Astrocyte of the cerebellum (primary cell): ENCODE measurements around the gene TMCO6.
"Not testable (repeated sequence)": the region's sequence is repeated elsewhere in the genome, so short reads cannot be mapped to it uniquely, and the experiment has no call there.

Experiments used
- DNase-seq: peaks from one replicate; pipeline ENCODE4 v3.0.0-alpha.2; 2011; ENCODE audit warnings: low read depth
- H3K4me3 ChIP-seq: 2 replicates; pipeline ENCODE4 v1.5.1; 2011; ENCODE audit warnings: mild to moderate bottlenecking, low read depth, low read length, moderate library complexity
- CTCF ChIP-seq: IDR thresholded peaks from 2 replicates; pipeline ENCODE4 v1.5.1; 2012; ENCODE audit warnings: low read length, low read depth, moderate library complexity, mild to moderate bottlenecking; ENCODE audit errors: missing control alignments
- in situ Hi-C: cut with HindIII; loops from 2 replicates; pipeline ENCODE4 v1.10.0; 2017; ENCODE audit warnings: low sequenced_read_pairs

Gene TMCO6

DNA sequence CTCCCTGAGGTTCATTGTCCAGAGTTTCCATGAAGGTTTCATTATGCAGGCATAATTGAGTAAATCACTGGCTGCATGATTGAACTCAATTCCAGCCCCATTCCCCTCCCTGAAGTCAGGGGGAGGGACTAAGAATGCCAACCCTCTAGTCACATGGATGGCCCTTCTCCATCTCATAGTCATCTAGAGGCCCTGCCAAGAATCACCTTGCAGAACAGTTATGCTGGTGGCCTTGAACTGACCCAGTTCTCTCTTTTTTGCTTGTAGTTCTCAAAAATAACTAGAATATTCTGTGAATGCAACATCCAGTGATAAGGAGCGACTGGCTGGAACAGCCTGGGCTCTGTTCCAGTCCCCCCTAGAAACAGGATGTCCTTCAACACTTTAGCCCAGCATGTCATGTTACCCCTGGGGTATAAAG is 42.9 kb upstream of the TMCO6 start:
- in situ Hi-C loops: no loop called here
- DNase-seq: no peak
- no peak overlapping the region for H3K4me3 ChIP-seq

DNA sequence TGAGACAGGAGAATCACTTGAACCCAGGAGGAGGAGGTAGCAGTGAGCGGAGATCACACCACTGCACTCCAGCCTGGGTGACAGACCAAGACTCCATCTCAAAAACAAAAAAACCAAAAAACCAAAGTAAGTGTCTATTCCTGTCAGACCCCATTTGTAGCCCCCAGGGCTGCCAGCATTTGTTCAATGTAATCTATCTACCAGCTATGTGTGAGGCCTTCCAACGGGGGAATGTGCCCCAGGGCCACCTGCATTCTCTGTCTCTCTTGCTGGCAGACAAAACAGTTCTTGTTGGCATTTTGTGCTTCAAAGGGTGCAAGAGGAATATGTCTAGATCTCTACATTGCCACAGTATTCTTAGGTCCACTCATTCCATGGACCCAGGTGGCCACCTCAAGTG is 40.4 kb upstream of the TMCO6 start:
- no peak for DNase-seq
- H3K4me3 ChIP-seq: no peak overlapping the region
- TF ChIP-seq CTCF: no peak
- in situ Hi-C loops: no loop called here

More for the DNA sequence above, 42.9 kb upstream of the TMCO6 start:
- no peak for TF ChIP-seq CTCF

DNA sequence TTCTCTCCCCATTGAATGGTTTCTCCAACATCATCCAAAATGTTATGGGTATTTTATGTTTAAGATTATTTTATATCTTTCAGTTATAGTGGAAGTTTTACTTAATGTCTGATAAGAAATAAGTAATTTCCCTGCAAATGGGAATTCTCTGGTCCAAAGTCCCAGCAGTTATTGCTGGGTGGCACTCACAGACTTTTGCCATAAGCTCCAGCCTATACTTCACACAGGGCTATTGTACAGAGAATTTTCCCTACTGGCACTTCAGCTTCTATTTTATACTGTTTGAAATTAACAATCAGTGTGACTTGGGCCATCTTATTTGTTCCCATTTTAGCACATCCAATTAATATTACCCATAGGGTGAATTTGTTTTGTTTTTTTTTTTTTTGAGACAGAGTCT is 39.2 kb upstream of the TMCO6 start:
- no peak for DNase-seq
- H3K4me3 ChIP-seq: no peak overlapping the region
- no peak for TF ChIP-seq CTCF
- in situ Hi-C loops: no loop called here

DNA sequence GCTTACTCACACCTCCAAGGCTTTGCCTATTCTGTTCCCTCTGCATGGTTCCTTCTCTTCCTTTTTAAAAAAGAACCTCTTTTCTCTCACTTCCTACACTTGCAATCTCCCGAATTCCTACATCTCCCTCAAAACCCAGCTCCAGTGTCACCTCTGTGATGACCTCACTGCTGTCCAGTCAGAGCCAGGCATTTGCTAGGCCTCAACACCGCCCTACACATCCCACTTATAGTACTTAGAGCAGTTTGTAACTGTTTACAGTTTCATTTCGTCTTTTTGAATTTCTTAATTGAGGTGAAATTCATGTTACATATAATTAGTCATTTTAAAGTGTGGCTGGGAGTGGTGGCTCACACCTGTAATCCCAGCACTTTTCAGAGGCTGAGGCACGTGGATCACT is 37.1 kb upstream of the TMCO6 start:
- no peak for DNase-seq
- TF ChIP-seq CTCF: no peak
- H3K4me3 ChIP-seq: no peak overlapping the region
- in situ Hi-C loops: no loop called here

DNA sequence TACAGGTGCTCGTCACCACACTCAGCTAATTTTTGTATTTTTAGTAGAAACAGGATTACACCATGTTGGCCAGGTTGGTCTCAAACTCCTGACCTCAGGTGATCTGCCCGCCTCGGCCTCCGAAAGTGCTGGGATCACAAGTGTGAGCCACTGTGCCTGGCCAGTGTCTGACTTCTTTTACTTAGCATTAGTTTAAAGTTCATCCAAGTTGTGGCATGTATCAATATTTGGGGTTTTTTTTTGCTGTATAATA is 35.9 kb upstream of the TMCO6 start:
- H3K4me3 ChIP-seq, DNase-seq, in situ Hi-C loops: not testable (repeated sequence)

DNA sequence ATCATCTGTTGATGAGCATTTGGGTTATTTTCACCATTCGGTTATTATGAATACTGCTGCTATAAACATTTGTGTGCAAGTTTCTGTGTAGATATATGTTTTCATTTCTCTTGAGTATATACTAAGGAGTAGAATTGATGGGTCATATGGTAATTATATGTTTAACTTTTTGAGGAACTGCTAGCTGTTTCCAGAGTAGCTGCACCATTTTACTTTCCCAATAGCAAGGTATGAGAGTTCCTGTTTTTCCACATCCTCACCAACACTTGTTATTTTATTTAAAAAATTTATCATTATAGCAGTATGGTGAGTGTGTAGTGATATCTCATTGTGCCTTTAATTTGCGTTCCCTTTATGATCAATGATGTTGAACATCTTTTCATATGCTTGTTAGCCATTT is 35.5 kb upstream of the TMCO6 start:
- TF ChIP-seq CTCF: no peak
- no peak overlapping the region for H3K4me3 ChIP-seq
- in situ Hi-C loops: no loop called here
- DNase-seq: no peak

- in situ Hi-C loops: no loop called here
- H3K4me3 ChIP-seq: no peak overlapping the region
- no peak for TF ChIP-seq CTCF
- DNase-seq: no peak
Observed at GRCh38 chr5:140605879-140606278, 33.4 kb upstream of the TMCO6 start.
